ENCODE results near the gene SLC25A52.
A peak's percentile ranks its signal among the peaks of the same experiment; 100 is the strongest.

SLC25A52 gene

DNA sequence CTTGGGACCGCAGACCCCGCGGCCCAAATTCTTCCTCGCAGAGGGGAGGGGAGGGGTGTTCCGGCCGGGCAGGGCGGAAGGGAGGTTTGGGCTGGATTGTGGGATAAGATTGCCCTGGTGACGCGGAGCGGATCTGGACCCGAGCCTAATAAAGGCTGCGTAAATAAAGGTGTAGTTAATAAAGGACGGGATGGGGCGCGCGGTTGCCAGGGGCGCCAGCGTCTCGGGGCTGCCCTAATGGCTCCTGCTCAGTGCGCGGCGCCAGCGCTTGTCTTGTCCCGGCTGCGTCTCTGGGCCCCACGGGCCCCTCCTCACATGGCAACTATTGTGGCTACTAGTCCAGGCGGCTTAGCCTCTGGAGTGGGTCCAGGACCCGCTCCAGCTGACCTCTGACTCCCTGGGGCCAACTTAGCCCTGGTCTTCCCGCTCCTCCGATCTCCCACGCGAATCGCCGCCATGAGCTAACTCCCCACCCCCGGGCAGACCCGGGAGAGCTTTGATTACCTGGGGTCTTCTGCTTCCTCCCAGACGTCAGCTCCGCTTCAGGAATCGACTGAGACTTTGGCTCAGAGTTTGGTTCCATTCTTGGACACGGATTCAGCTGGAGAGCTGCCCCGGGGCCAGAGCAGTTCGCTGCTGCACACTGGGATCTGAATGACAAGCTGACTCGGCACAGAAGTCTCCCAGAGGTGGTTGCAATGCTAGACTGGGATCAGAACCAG is 36.5 kb downstream of the SLC25A52 start:
- H3K36me3 ChIP-seq (ENCODE audit: control insufficient read depth, low read length): no peaks in the 10 kb centered on the region
- H3K27ac ChIP-seq (ENCODE audit: low read depth, low read length): no peak overlapping the region
- H3K9me2 ChIP-seq (replicated peaks; ENCODE audit: control insufficient read depth, low read length): no peaks in the 10 kb centered on the region
- no peak overlapping the region for H3K4me3 ChIP-seq (ENCODE audit: low read length)
- H3K79me2 ChIP-seq (ENCODE audit: control insufficient read depth, low read length): no peaks in the 10 kb centered on the region
- TF ChIP-seq, protein P1, sequence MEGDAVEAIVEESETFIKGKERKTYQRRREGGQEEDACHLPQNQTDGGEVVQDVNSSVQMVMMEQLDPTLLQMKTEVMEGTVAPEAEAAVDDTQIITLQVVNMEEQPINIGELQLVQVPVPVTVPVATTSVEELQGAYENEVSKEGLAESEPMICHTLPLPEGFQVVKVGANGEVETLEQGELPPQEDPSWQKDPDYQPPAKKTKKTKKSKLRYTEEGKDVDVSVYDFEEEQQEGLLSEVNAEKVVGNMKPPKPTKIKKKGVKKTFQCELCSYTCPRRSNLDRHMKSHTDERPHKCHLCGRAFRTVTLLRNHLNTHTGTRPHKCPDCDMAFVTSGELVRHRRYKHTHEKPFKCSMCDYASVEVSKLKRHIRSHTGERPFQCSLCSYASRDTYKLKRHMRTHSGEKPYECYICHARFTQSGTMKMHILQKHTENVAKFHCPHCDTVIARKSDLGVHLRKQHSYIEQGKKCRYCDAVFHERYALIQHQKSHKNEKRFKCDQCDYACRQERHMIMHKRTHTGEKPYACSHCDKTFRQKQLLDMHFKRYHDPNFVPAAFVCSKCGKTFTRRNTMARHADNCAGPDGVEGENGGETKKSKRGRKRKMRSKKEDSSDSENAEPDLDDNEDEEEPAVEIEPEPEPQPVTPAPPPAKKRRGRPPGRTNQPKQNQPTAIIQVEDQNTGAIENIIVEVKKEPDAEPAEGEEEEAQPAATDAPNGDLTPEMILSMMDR (IDR thresholded peaks at IDR 0.05; ENCODE audit: low read depth, low read length, poor library complexity, severe bottlenecking): no peak
- no peak for TF ChIP-seq EZH2phosphoT487 (IDR thresholded peaks at IDR 0.05; ENCODE audit: borderline replicate concordance, low read length)
- H3K9me3 ChIP-seq (ENCODE audit: control insufficient read depth, insufficient read depth, low read length): peaks cover under 1% of the 10 kb centered on the region; the same call in 1 of the 2 replicates
- H3K27me3 ChIP-seq (ENCODE audit: control insufficient read depth, low read length): peaks cover 9% of the 10 kb centered on the region
- H3K4me1 ChIP-seq (ENCODE audit: control insufficient read depth, low read length): no peaks in the 10 kb centered on the region
- no peak overlapping the region for H3K4me2 ChIP-seq (ENCODE audit: low read length)
- H3F3A ChIP-seq (ENCODE audit: control insufficient read depth, insufficient read depth): no peaks in the 10 kb centered on the region
- no peaks in the 10 kb centered on the region for H4K20me1 ChIP-seq (ENCODE audit: control insufficient read depth, insufficient read depth, low read depth, low read length)

DNA sequence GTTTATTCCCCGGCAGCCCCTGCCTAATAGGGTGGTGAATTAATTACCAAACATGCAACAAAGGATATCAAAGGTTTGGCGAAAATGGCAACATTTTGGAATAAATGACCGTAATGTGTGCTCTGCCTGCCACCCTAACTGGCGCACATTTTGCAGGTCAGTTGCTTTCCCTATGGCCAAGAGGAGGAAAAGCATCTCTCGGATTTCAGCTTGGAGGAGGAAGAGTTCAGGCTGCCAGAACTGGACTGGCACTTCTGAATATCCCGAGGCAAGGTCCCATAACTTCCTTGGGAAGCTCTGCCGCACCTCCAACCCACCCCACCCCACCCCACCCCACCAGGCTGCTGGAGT is 37.1 kb downstream of the SLC25A52 start:
- peaks cover 4% of the 10 kb centered on the region; the same call in 1 of the 2 replicates for H3K9me3 ChIP-seq (ENCODE audit: control insufficient read depth, insufficient read depth, low read length)
- no peaks in the 10 kb centered on the region for H4K20me1 ChIP-seq (ENCODE audit: control insufficient read depth, insufficient read depth, low read depth, low read length)
- H3K9me2 ChIP-seq (replicated peaks; ENCODE audit: control insufficient read depth, low read length): no peaks in the 10 kb centered on the region
- H3K4me2 ChIP-seq (ENCODE audit: low read length): no peak overlapping the region
- TF ChIP-seq, protein P1 (IDR thresholded peaks at IDR 0.05; ENCODE audit: low read depth, low read length, poor library complexity, severe bottlenecking): no peak
- no peak for TF ChIP-seq EZH2phosphoT487 (IDR thresholded peaks at IDR 0.05; ENCODE audit: borderline replicate concordance, low read length)
- no peaks in the 10 kb centered on the region for H3K4me1 ChIP-seq (ENCODE audit: control insufficient read depth, low read length)
- H3K36me3 ChIP-seq (ENCODE audit: control insufficient read depth, low read length): no peaks in the 10 kb centered on the region
- H3K79me2 ChIP-seq (ENCODE audit: control insufficient read depth, low read length): no peaks in the 10 kb centered on the region
- no peak overlapping the region for H3K4me3 ChIP-seq (ENCODE audit: low read length)
- no peaks in the 10 kb centered on the region for H3F3A ChIP-seq (ENCODE audit: control insufficient read depth, insufficient read depth)
- H3K27me3 ChIP-seq (ENCODE audit: control insufficient read depth, low read length): peaks cover 9% of the 10 kb centered on the region
- no peak overlapping the region for H3K27ac ChIP-seq (ENCODE audit: low read depth, low read length)

DNA sequence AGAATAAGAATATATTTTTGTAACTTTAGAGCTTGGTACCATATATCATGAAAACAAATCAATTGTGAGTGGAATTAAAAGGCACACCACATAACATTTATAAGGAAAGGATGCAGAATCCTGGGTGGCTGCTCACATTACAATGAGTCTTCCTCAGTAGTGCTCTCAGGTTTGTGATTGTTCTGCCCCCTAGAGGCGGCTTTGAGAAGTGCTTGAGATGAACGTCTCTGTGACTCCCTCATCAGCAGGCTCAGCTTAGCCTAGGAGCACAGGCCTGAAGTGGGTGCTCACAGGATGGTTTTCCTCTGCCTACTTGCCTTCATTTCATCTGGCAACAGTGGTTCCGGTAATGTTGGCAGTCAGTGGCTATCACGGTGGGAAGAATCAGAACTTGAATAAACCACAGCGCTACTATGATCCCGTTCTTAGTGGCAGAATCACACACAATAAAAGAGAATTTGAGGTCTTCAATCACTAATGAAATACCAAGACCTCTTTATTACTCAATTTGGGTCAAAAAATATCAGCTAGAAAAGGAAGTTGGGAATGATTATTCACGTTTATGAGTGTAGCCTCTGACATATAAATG is 38.2 kb downstream of the SLC25A52 start:
- H3K4me1 ChIP-seq (ENCODE audit: control insufficient read depth, low read length): no peaks in the 10 kb centered on the region
- no peak overlapping the region for H3K4me2 ChIP-seq (ENCODE audit: low read length)
- H3F3A ChIP-seq (ENCODE audit: control insufficient read depth, insufficient read depth): no peaks in the 10 kb centered on the region
- H4K20me1 ChIP-seq (ENCODE audit: control insufficient read depth, insufficient read depth, low read depth, low read length): no peaks in the 10 kb centered on the region
- TF ChIP-seq EZH2phosphoT487 (IDR thresholded peaks at IDR 0.05; ENCODE audit: borderline replicate concordance, low read length): no peak
- TF ChIP-seq, protein P1 (IDR thresholded peaks at IDR 0.05; ENCODE audit: low read depth, low read length, poor library complexity, severe bottlenecking): peak; percentile 83
- H3K27me3 ChIP-seq (ENCODE audit: control insufficient read depth, low read length): peaks cover 9% of the 10 kb centered on the region
- no peaks in the 10 kb centered on the region for H3K36me3 ChIP-seq (ENCODE audit: control insufficient read depth, low read length)
- H3K79me2 ChIP-seq (ENCODE audit: control insufficient read depth, low read length): no peaks in the 10 kb centered on the region
- H3K4me3 ChIP-seq (ENCODE audit: low read length): no peak overlapping the region
- peaks cover 4% of the 10 kb centered on the region; the same call in 1 of the 2 replicates for H3K9me3 ChIP-seq (ENCODE audit: control insufficient read depth, insufficient read depth, low read length)
- no peak overlapping the region for H3K27ac ChIP-seq (ENCODE audit: low read depth, low read length)
- no peaks in the 10 kb centered on the region for H3K9me2 ChIP-seq (replicated peaks; ENCODE audit: control insufficient read depth, low read length)

Measured in DOHH2 (cell line).